Fibroblast of the aortic adventitia (primary cell): Measurements from ENCODE around the gene MLF2. TPM values are rescaled to one million over a fixed set of nuclear protein-coding genes. Genes with fewer than 3 reads are reported as not detected.

Experiments used
- DNase-seq: peaks from one replicate; pipeline ENCODE4 v3.0.0-alpha.2; 2010; ENCODE audit warnings: low read depth
- H3K4me3 ChIP-seq: 2 replicates; pipeline ENCODE4 v1.5.1; 2011; ENCODE audit warnings: low read depth, mild to moderate bottlenecking, control low read depth, low read length, moderate library complexity
- CTCF ChIP-seq: IDR thresholded peaks from 2 replicates; pipeline ENCODE4 v1.5.1; 2011; ENCODE audit warnings: mild to moderate bottlenecking, low read length, control low read depth, inconsistent platforms; ENCODE audit not compliant: insufficient read depth
- total RNA-seq: library from RNA; depleted of rRNA; stranded (reverse); fragments of >200 nt; gene quantifications from 2 replicates; pipeline ENCODE4 v1.2.3, GENCODE V29; 2012; ENCODE audit warnings: low replicate concordance

Gene MLF2
- total RNA-seq, 1 donor, result 104 TPM

GRCh38 chr12:6730169-6730568, 22.8 kb downstream of the MLF2 start:
- no peak for DNase-seq
- H3K4me3 ChIP-seq, result no peak overlapping the region
- TF ChIP-seq CTCF, result no peak

GRCh38 chr12:6729186-6729585, 23.8 kb downstream of the MLF2 start:
- no peak overlapping the region for H3K4me3 ChIP-seq
- DNase-seq, result no peak
- TF ChIP-seq CTCF, result no peak

- no peak for DNase-seq
- no peak for TF ChIP-seq CTCF
- H3K4me3 ChIP-seq, result no peak overlapping the region
Observed at GRCh38 chr12:6725350-6725749, 27.6 kb downstream of the MLF2 start.

GRCh38 chr12:6724409-6724797, 28.5 kb downstream of the MLF2 start:
- no peak for TF ChIP-seq CTCF
- H3K4me3 ChIP-seq, result peak overlapping the region; percentile 73
- no peak for DNase-seq

- DNase-seq, result peak; percentile 98
- H3K4me3 ChIP-seq, result peak within 1 kb of the TSS; percentile 73
Observed at GRCh38 chr12:6723607-6724408, 29.1 kb downstream of the MLF2 start, which contains the start of gene COPS7A. TSS of gene COPS7A (plus strand) at chr12:6724046. CDS start at chr12:6724657, 611 bp downstream.

GRCh38 chr12:6722863-6723262, 30.1 kb downstream of the MLF2 start:
- DNase-seq, result no peak
- TF ChIP-seq CTCF, result no peak
- H3K4me3 ChIP-seq, result no peak overlapping the region

More at GRCh38 chr12:6723607-6724408, 29.1 kb downstream of the MLF2 start, which contains the start of gene COPS7A:
- no peak for TF ChIP-seq CTCF
